Amygdala (tissue), 56 donors: ENCODE data around the gene YOD1.

Experiments used
- DNase-seq, 56 donors: peaks; one replicate each; lab custom pipeline; 2025; lab: John Stamatoyannopoulos, UW

The YOD1 gene

GRCh38 chr1:207029701-207030521 lies 21.1 kb downstream of the YOD1 start:
- DNase-seq: no peak

- DNase-seq: no peak
Measured at GRCh38 chr1:207028884-207029650, 21.9 kb downstream of the YOD1 start.

GRCh38 chr1:207027921-207028320 lies 23.1 kb downstream of the YOD1 start:
- no peak for DNase-seq

GRCh38 chr1:207027206-207027777 lies 23.7 kb downstream of the YOD1 start:
- no peak for DNase-seq

- no peak for DNase-seq
Measured at GRCh38 chr1:207026104-207026534, 24.9 kb downstream of the YOD1 start.

- no peak for DNase-seq
Measured at GRCh38 chr1:207025146-207025880, 25.7 kb downstream of the YOD1 start.

GRCh38 chr1:207024202-207025145 lies 26.5 kb downstream of the YOD1 start:
- no peak for DNase-seq

- DNase-seq: no peak
Measured at GRCh38 chr1:207022996-207023679, 27.9 kb downstream of the YOD1 start.

- DNase-seq: no peak
Measured at GRCh38 chr1:207021876-207022596, 29.0 kb downstream of the YOD1 start.

- peak in 4 of 56 donors; percentile 8 to 61 (median 12) for DNase-seq
Measured at GRCh38 chr1:207021139-207021861, 29.7 kb downstream of the YOD1 start.

GRCh38 chr1:207020709-207021107 lies 30.3 kb downstream of the YOD1 start:
- DNase-seq: no peak

- no peak for DNase-seq
Measured at GRCh38 chr1:207020065-207020708, 30.8 kb downstream of the YOD1 start.

GRCh38 chr1:207019661-207020060 lies 31.3 kb downstream of the YOD1 start:
- DNase-seq: no peak

GRCh38 chr1:207019161-207019560 lies 31.8 kb downstream of the YOD1 start:
- no peak for DNase-seq

GRCh38 chr1:207018707-207019106 lies 32.3 kb downstream of the YOD1 start:
- no peak for DNase-seq

- peak in 9 of 56 donors; percentile 6 to 58 (median 21) for DNase-seq
Measured at GRCh38 chr1:207017615-207018559, 33.1 kb downstream of the YOD1 start.
